Raji (cell line): Measurements from ENCODE around the gene TMEM38A.

Source experiments
- POLR2A ChIP-seq: IDR thresholded peaks from 2 replicates; pipeline ENCODE4 v1.6.1; 2011; ENCODE audit warnings: low read depth, low read length, control low read depth; ENCODE audit not compliant: insufficient read depth

The TMEM38A gene

DNA sequence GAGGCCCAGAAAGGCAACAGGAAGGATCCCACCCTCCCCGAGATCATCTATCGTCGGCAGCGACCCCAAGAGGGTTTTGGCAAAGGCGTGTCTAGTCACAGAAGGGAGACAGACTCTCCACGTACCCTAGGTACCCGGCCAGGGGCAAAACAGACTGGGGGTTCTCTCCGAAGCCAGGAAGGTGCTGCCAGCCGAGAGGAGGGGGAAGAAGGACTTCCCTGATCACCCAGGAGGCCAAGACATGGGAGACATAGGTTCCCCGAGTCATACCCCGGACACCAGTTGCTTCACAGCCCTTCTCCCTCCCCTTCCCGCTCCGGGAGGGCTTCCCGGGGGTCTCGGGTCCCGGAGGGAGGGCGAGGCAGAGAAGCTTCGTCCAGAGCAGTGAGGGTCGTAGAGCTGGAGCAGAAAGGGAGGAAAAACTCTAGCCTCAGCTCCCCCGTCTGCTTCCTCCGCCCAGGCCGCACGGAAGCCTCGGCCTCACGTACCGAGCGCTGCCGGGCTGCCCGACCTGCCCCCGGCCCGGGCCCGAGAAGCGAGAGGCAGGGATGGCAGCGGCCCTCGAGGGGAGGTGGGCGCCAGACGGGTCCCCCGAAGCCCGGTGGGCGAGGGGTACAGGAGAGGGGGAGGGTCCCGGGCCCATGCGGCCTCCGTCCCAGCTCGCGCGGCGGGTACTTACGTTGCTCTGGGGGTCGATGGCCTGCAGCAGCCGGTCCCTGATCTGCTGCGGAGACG, 33.6 kb upstream of the TMEM38A start:
- 0 out of 2 replicates have a peak, but pooled peaks have one; percentile 10 for TF ChIP-seq POLR2A

DNA sequence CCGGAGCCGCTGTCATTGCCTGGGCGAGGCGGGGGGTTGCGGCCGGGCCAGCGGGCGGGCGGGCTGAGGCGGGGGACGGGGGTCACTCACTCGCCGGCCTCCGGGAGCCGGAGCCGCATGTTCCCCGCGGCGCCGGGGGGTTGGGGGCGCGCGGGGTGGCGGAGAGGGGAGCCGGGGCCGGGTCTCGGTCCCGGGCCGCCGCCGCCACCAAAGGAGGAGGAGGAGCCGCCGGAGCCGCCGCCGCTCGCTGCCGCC, 33.1 kb upstream of the TMEM38A start:
- TF ChIP-seq POLR2A, result no peak

DNA sequence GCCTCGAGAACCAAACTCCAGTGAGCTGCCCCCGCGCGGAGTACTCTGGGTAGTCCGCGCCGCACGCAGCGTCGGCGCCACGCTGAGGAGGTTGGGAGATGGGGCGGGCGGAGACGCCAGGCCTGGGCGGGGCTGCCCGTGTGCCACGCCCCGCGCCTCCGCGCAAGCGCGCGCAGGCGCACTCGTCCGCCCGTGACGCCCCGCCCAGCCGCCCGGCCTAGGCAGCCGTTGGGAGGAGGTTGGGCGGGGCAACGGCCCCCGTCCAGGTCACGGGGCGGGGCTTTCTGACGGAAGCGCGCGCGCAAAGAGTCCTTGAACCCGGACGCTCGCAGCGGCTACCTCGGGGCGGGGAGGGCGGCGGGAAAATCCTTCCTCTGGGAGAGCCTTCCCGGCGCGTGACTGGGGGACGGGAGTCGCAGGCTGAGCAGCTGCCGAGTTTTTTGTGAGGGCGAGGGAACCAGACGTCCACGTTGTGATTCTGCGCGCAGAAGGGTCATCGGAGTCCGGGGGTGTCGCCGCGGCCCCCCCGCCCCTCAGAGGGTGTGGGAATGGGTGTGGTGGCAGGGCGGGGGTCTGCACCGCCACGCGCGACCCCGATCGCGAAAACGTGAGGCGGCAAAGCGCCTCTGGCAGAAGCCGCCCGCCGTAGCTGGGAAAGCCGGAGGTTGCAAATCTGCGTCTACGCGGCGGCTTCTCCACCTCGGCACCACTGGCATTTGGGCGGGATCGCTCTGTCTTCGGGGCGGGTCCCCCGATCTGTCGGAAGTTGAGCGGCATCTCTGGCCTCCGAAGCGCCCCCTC, 32.6 kb upstream of the TMEM38A start, which contains the start of gene MED26:
TSS of gene MED26 (minus strand) at position 22 of the 801 bp plus-strand sequence. CDS start 261 bp downstream, outside the sequence.
- TF ChIP-seq POLR2A, result peak; percentile 71

DNA sequence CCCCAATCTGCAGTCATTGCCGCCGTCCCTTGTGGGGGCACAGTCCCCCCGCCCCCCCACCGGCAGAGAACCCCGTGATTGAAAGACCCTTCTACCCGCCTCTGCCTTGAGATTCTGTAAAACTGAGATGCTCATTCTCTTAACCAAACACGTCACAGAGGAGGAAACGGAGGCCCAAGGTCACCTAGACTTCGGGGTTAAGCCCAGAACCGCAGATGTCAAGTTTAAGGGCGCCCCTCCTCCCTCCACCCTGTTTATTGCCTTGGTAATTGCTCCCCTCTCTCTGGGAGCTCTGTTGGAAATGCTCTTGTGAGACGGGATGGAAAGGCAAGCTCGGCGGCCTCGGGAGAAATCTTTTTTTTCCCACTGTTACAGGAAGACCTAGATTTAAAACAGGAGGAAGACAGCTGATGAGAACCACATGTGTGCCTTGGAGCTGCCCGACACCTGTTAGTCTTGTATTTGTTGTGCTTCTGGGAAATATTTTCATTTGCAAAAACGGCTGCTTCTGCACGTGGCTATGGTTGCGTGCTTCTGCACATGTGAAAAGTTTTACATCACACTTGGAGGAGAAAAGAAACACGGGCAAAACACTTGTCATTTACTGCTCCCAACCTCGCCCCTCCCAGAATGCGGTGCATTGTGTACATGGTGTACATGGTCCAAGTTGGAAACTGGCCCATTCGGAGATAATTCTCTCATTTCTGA, 31.8 kb upstream of the TMEM38A start:
- TF ChIP-seq POLR2A, result peak; percentile 6; the same call in 1 of the 2 replicates

DNA sequence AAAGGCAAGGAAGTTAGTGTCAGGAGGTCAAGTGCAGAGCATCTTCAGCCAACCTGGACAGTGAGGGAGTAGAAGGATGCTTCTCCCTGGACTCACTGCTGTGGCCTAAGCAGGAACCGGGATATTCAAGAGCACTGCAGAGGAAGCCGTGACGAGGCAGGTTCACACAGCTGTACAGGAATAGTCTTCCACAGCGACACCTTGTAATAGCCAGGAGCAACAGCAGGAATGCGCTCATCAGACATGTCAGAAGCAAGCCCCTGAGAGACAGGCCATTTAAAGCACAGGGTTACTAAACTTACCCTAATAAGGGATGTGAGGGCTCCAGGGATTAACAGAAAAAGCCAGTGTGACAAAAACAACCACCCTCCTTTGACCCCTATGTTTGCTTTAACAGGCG, 29.5 kb upstream of the TMEM38A start:
- no peak for TF ChIP-seq POLR2A

DNA sequence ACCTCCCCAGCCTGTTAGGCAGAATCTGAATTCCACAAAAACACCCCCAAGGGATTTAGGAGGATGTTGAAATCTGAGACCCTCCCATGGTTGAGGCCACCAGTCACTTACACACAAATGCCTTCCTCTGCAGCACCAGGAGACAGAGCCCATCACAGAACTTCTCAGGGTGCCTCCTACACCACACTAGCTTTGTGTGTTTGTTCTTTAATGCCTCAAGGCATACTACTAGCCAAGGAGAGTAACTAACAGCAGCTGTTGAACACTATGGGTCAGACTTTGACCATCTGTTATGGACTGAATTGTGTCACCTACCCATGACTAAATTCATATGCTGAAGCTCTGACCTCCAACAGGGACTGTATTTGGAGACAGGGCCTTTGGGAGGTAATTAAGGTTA, 23.4 kb upstream of the TMEM38A start:
- TF ChIP-seq POLR2A, result no peak

DNA sequence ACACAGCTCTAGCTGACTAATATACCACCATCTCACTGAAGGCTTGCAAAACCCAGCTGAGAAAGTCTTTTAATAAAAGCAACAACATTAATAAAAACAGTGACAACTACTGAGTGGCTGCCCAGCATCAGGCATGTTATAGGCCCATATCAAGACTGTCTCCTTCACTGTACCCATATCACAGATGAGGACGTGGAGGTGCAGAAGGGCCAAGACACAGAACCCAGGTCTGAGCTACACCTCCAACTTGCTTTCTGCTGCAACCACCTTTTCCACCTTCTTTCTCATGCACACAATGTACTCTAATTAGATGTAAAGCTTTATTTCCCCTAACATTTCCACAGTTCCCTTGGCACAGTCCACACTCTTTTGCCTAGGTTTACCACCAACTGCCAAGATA, 22.3 kb upstream of the TMEM38A start:
- no peak for TF ChIP-seq POLR2A

DNA sequence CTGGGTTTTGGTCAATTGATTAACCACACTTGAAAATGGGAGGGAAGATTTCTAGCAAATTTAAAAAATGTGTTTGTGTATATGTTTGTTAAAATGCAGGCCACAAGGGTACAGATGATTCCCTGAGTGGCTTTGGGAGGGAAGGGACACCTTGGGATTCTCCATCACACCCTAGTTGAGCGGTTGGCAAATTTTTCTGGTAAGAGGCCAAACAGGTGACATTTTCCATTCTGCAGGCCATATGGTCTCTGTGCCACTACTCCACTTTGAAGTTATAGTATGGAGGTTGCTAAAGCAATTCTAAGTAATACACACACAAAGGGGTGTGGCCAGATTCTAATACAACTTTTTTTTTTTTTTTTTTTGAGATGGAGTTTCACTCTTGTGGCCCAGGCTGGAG, 20.0 kb upstream of the TMEM38A start:
- no peak for TF ChIP-seq POLR2A

DNA sequence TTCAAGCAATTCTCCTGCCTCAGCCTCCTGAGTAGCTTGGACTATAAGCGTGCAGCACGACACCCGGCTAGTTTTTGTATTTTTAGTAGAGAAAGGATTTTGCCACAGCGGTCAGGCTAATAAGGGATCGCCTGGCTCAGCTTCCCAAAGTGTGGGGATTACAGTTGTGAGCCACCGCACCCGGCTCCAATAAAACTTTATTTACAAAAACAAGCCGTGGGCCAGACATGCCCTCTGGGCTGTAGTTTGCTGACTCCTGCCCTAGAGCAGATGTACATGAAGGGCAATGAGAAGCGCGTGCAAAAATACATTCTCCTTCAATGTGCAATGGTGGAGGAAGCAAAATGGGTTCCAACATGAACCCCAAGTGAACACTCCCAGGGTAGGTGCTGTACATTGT, 19.2 kb upstream of the TMEM38A start:
- no peak for TF ChIP-seq POLR2A

DNA sequence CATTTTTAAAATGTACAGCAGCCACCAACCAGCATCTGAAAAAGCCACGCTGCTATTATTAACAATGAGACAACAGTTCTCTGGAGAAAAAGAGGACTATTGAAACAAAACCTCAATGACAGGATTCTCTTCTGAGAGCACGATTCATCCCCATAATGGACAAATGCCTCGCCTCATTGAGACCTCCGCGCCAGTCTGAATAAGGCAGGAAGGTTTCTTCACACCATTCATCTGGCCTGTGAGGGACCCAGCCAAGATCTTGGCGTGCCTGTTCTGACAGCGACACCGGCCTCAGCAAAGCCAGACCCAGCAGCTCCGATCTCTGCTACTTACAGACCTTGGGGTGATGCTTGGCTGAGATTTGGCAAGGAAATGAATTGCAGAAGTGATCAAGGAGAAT, 15.8 kb upstream of the TMEM38A start:
- no peak for TF ChIP-seq POLR2A

DNA sequence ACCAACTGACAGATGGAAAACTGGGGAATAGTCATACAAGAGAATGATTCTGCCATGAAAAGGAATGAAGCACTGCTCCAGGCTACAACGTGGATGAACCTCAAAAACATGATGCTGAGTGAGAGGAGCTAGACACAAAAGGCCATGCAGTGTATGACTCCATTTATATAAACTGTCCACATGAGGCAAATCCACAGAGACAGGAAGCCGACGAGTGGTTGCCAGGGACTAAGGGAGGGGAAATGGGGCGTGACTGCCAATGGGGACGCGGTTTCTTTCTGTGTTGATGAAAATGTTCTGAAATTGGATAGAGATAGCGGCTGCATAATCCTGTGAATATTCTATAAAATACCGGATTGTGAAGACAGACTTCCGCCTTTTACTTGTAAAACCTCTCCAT, 11.2 kb upstream of the TMEM38A start:
- no peak for TF ChIP-seq POLR2A

DNA sequence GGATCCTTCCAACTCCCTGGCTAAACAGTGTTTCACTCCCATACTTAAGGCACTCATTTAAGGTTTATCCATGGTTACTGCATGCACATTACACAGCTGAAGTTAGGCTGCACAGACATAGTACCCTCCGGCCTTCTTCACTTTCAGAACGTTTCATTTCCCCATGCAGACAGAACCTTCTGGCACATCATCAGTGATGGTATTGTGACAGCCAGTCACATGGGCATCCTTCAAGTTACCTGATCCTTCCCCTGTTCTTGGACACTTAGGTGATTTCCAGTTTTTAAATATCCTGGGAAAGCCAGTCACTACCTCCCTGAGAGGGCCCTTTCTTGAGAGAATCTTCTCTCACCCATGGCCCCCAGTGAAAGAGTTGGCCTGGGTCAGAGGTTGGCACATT, 10.1 kb upstream of the TMEM38A start:
- TF ChIP-seq POLR2A, result no peak

DNA sequence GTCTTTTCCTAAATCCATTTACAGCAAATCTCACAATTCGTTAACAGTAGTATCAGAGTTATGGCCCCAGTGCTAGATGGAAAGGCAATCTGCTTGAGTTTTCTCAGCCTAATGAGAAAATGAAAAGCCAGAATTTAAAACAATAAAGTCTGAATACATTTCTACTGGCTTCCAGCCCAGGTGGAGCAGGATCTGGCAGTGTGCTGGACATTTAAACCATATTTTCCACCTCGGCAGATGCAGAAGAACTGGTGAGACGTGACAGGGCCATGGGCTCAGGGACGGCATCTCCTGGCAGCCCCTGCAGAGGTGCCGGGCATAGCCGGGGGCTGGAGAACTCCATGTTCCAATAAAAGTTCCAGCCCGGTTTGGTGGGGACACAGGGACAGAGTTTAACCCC, 8.1 kb upstream of the TMEM38A start:
- TF ChIP-seq POLR2A, result no peak

DNA sequence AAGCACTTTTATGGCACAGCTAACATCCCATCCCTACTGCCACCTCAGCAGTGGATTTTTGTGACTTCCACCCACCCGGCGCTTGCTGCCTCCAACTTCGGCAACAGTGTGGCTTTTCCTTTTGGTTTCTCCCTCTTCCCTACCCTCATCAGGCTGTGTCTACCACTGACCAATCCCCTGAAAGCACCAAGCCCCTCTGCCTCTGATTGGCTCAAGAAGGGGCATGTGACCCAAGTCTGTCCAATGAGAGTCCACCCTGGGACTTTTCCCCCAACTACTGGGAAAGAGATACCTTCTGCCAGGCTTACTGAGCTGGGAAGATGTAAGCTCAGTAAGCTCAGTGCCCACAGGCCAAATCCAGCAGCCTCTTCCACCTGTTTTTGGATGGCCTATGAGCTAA, 6.8 kb upstream of the TMEM38A start:
- TF ChIP-seq POLR2A, result no peak

DNA sequence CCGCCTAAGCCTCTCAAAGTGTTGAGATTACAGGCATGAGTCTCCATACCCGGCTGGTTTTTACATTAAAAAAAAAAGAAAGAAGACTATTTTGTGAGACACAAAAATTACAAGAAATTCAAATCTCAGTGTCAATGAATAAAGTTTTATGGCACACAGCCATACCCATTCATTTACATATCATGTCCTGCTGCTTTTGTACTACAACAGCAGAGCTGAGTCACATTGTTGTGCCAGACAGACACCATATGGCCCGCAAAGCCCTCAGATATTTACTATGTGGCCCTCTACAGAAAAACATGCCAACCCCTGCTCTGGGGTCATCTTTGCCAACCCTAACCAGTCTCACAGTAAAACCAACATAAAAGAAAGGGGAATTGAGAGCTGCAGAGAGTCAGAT, 6.3 kb upstream of the TMEM38A start:
- TF ChIP-seq POLR2A, result no peak

DNA sequence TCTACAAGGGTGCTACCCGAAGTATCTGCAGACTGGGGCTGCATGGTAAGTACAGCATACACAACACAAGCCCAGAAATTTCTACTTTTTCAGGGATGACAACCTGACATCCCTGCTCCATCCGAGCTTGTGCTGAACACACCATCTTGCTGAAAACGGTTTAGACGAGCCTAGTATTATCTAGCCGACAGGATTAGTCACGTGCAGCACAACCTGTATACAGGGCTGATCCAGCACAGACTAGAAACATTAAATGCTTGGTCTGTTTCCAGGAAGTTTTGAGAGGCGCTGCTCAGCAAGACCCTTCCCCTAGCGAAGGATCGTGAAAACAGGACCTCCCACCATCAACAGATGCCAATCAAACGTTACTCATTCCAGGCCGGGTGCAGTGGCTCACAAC, 5.2 kb upstream of the TMEM38A start:
- no peak for TF ChIP-seq POLR2A
